ENCODE measurements around the gene TNFRSF18.

GRCh38 chr1:1232208-1232795 is 25.9 kb upstream of the TNFRSF18 start, which contains the start of gene B3GALT6:
- no peak for TF ChIP-seq POLR2AphosphoS5 (IDR thresholded peaks at IDR 0.05; ENCODE audit: low read depth, low read length)
- peak; percentile 57; the same call in 1 of the 2 replicates for TF ChIP-seq POLR2A (IDR thresholded peaks at IDR 0.05; ENCODE audit: low read depth, low read length)
- TF ChIP-seq TAF1 (IDR thresholded peaks at IDR 0.05; ENCODE audit: borderline replicate concordance, low read depth, low read length): no peak

Measured in GM12892 (cell line).